ENCODE measurements around the gene SLC12A2. TPM values are rescaled to one million over a fixed set of nuclear protein-coding genes. Genes with fewer than 3 reads are reported as not detected.

SLC12A2 gene
- total and polyA plus RNA-seq, 12 donors: 5.6 to 82.6 (median 52.9) TPM

DNA sequence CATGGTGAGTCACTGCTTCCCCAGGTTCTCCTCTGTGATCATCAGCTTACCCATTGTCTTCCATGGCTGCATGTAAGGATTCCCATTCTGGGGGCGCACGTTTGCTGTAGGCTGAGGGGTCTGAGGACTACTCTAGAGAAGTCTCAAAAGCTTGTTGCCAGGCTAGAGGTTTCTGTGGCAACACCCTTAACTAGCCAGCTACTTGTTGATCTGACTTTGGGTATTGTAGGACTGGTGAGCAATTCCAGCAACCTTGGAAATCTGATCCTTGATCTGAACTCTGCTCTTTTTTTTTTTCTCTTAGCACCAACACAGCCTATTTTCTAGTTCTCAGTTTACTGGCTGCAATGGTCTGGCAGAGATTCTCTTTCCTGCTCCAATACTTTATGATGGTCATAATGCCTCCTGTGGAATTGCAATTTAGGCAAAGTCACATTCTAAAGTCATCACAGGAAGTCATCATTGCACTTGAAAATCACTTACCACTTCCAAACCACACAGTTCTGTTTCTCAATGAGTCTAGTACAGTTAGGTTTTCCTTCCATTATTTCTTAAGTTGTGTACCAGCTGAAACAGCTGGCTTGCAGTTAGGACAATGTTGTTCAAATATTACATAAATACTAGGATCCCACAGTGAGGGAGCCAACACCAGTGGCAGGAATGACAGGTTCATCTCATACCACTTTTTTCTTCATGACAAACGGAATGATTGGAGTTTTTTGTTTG is 110.3 kb downstream of the SLC12A2 start:
- no peaks in the 10 kb centered on the region for H3K36me3 ChIP-seq (replicated peaks in 1 of 2)
- 87 to 97% (median 92%) methylated on average over 3 of the region's 3 CpGs for WGBS, 4 donors
- H3K4me3 ChIP-seq: no peak overlapping the region
- no peak for DNase-seq
- TF ChIP-seq POLR2A (IDR thresholded peaks at IDR 0.05): no peak
- H3K4me1 ChIP-seq (replicated peaks in 1 of 2): no peaks in the 10 kb centered on the region
- no peaks in the 10 kb centered on the region for H3K27me3 ChIP-seq
- intact Hi-C loops (cut with DNase I): loop anchor here (5.0 to 10.0 kb wide), 2 partner anchors 452 to 629 kb away; no protein-coding TSS in a partner anchor
- no peaks in the 10 kb centered on the region for H3K9me3 ChIP-seq (replicated peaks in 1 of 3)
- no peak overlapping the region for H3K27ac ChIP-seq

DNA sequence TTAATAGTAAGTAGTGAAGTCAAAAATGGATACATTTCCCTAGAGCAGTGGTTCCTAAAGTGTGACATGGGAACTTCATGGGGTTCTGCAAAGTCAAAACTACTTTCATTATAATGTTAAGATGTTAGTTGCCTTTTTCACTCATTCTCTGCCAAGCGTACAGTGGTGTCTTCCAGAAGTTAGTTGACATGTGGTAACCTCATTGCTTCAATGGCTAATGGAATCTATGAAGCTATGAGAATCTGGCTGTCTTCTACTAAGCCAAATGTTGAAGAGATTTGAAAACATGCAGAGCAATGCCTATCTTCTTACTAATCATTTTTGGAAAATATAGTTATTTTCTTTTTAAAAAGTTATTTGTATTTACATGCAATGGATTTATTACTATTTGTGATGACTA is 111.8 kb downstream of the SLC12A2 start:
- no peak for DNase-seq
- Histone ChIP-seq H3K36me3 (replicated peaks in 1 of 2) (no peaks in the 10 kb centered on the region), H3K4me3 (no peak overlapping the region), H3K27me3 (no peaks in the 10 kb centered on the region), H3K4me1 (replicated peaks in 1 of 2) (no peaks in the 10 kb centered on the region), H3K9me3 (replicated peaks in 1 of 3) (no peaks in the 10 kb centered on the region), H3K27ac (no peak overlapping the region)
- TF ChIP-seq POLR2A (IDR thresholded peaks at IDR 0.05): no peak
- TF ChIP-seq, protein P1, sequence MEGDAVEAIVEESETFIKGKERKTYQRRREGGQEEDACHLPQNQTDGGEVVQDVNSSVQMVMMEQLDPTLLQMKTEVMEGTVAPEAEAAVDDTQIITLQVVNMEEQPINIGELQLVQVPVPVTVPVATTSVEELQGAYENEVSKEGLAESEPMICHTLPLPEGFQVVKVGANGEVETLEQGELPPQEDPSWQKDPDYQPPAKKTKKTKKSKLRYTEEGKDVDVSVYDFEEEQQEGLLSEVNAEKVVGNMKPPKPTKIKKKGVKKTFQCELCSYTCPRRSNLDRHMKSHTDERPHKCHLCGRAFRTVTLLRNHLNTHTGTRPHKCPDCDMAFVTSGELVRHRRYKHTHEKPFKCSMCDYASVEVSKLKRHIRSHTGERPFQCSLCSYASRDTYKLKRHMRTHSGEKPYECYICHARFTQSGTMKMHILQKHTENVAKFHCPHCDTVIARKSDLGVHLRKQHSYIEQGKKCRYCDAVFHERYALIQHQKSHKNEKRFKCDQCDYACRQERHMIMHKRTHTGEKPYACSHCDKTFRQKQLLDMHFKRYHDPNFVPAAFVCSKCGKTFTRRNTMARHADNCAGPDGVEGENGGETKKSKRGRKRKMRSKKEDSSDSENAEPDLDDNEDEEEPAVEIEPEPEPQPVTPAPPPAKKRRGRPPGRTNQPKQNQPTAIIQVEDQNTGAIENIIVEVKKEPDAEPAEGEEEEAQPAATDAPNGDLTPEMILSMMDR (IDR thresholded peaks at IDR 0.05): no peak
- WGBS, 4 donors: 91 to 97% (median 94%) methylated on average over 1 of the region's 1 CpG
- intact Hi-C loops (cut with DNase I): loop anchor here (5.0 to 10.0 kb wide), 2 partner anchors 443 to 631 kb away; no protein-coding TSS in a partner anchor

DNA sequence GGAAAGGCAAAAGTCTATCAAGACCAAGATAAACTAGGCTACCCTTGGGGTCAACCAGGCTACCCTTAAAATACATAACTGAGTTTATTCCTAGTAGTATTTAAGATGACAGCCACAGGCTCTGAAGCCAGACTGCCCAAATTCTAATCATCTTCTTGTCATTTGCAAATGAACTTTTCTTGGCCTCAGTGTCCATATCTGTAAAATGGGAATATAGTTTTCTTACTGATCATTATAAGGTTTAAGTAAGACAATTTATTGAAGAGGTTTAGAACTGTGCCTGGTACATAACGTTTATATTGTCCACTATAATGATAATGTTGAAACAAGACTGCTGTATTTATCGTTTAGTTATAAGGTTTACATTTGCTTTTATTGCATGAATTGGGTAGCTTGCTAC is 112.5 kb downstream of the SLC12A2 start:
- 92 to 96% (median 94%) methylated on average over 2 of the region's 2 CpGs for WGBS, 4 donors

DNA sequence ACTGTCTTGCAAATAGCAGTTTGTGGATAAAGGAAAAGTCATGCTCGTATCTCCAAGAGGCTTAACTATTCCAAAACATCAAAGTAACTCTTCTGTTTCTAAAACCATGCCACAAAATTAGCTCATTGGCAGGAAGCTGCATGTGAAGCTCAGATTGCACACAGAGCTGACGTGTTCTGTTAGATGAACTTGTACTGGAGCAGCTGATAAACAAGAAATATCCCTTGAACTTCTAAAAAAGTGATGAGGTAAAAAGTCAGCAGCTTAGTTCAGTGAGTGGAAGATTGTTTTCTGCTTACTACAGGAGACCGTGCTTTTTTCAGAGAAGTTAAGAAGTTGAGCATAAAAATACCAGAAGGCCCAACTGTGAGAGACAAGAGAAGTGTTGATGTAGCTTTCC is 113.2 kb downstream of the SLC12A2 start:
- Histone ChIP-seq H3K27me3 (no peaks in the 10 kb centered on the region), H3K4me1 (replicated peaks in 1 of 2) (peaks cover 0 to 4% of the 10 kb centered on the region in 2 donors), H3K27ac (no peak overlapping the region), H3K4me3 (no peak overlapping the region), H3K9me3 (replicated peaks in 1 of 3) (no peaks in the 10 kb centered on the region), H3K36me3 (replicated peaks in 1 of 2) (no peaks in the 10 kb centered on the region)
- no peak for DNase-seq
- WGBS, 4 donors: 79 to 90% (median 82%) methylated on average over 3 of the region's 3 CpGs
- no peak for TF ChIP-seq POLR2A (IDR thresholded peaks at IDR 0.05)
- TF ChIP-seq, protein P1 (IDR thresholded peaks at IDR 0.05): no peak
- intact Hi-C loops (cut with DNase I): loop anchor here (5.0 to 10.0 kb wide), 2 partner anchors 444 to 632 kb away; no protein-coding TSS in a partner anchor

More for the DNA sequence above, 112.5 kb downstream of the SLC12A2 start:
- no peak for TF ChIP-seq POLR2A (IDR thresholded peaks at IDR 0.05)
- TF ChIP-seq, protein P1 (IDR thresholded peaks at IDR 0.05): no peak
- Histone ChIP-seq H3K9me3 (replicated peaks in 1 of 3) (no peaks in the 10 kb centered on the region), H3K27me3 (no peaks in the 10 kb centered on the region), H3K27ac (no peak overlapping the region), H3K4me3 (no peak overlapping the region), H3K4me1 (replicated peaks in 1 of 2) (no peaks in the 10 kb centered on the region), H3K36me3 (replicated peaks in 1 of 2) (no peaks in the 10 kb centered on the region)
- intact Hi-C loops (cut with DNase I): loop anchor here (5.0 to 10.0 kb wide), 2 partner anchors 444 to 631 kb away; no protein-coding TSS in a partner anchor
- no peak for DNase-seq
